SK-N-SH (cell line): ENCODE results near the gene SLC25A48. TPM values are rescaled to one million over a fixed set of nuclear protein-coding genes. Genes with fewer than 3 reads are reported as not detected.

Experiments
- CTCF ChIA-PET: fragments of 300-600, 350-600 bp; formaldehyde crosslinking; extraction: SDS; loops from one replicate; lab custom pipeline; 2021; lab: Yijun Ruan, JAX
- POLR2A ChIA-PET: fragments of 350-600 bp; sonication (Branson Sonifier 250); formaldehyde crosslinking; extraction: SDS; loops from one replicate; lab custom pipeline; 2020; ENCODE audit warnings: antibody characterized with exemption, inconsistent platforms; lab: Yijun Ruan, JAX
- DNase-seq: peaks from one replicate; pipeline ENCODE4 v3.0.0; 2012
- H2AFZ ChIP-seq: fragments of 200-600 bp; sonication (generic); 2 replicates; pipeline ENCODE4 v1.8.1; 2016; ENCODE audit warnings: antibody characterized with exemption, mild to moderate bottlenecking, low read depth
- H3F3A ChIP-seq: fragments of 200-600 bp; sonication (generic); replicated peaks from 2 replicates; pipeline ENCODE3; 2016; ENCODE audit warnings: antibody characterized with exemption, mild to moderate bottlenecking; ENCODE audit not compliant: insufficient read depth
- H3K27ac ChIP-seq, 2 experiments: fragments of 200-500 bp in 1 of 2; fragments of 200-600 bp in 1 of 2; sonication (Bioruptor generic) in 1 of 2; sonication (generic), shearing (Covaris generic) in 1 of 2; 2 replicates each; pipeline versions ENCODE4 v1.5.1 to v1.6.1; 2014 to 2016; ENCODE audit warnings: low read depth in 2 of 2, inconsistent platforms in 1 of 2, low read length in 1 of 2, mild to moderate bottlenecking in 1 of 2, mixed read lengths in 1 of 2
- H3K27me3 ChIP-seq: fragments of 200-600 bp; sonication (generic), shearing (Covaris generic); 2 replicates; pipeline ENCODE4 v1.6.1; 2016; ENCODE audit warnings: mixed run types; ENCODE audit not compliant: insufficient read depth
- H3K36me3 ChIP-seq, 2 experiments: fragments of 200-500 bp in 1 of 2; fragments of 200-600 bp in 1 of 2; sonication (Bioruptor generic) in 1 of 2; sonication (generic) in 1 of 2; replicated peaks in 1 of 2; 2 replicates each; pipeline versions ENCODE3 to v1.5.1; 2014 to 2016; ENCODE audit warnings: low read length in 1 of 2, mild to moderate bottlenecking in 1 of 2; ENCODE audit not compliant: insufficient read depth in 2 of 2, control insufficient read depth in 1 of 2
- H3K4me1 ChIP-seq, 2 experiments: fragments of 200-500 bp in 1 of 2; fragments of 200-600 bp in 1 of 2; sonication (Bioruptor generic) in 1 of 2; sonication (generic), shearing (Covaris generic) in 1 of 2; 2 replicates each; pipeline versions ENCODE4 v1.5.1 to v1.6.1; 2014 to 2016; ENCODE audit warnings: low read depth in 1 of 2, low read length in 1 of 2, mixed run types in 1 of 2; ENCODE audit not compliant: insufficient read depth in 2 of 2, control insufficient read depth in 1 of 2
- H3K4me2 ChIP-seq: fragments of 200-600 bp; sonication (generic), shearing (Covaris generic); 2 replicates; pipeline ENCODE4 v1.6.1; 2017; ENCODE audit warnings: mixed run types
- H3K4me3 ChIP-seq, 2 experiments: fragments of 200-500 bp in 1 of 2; fragments of 200-600 bp in 1 of 2; sonication (Bioruptor generic) in 1 of 2; sonication (generic), shearing (Covaris generic) in 1 of 2; 2 replicates each; pipeline versions ENCODE4 v1.5.1 to v1.8.1; 2014 to 2016; ENCODE audit warnings: low read depth in 2 of 2, inconsistent platforms in 1 of 2, low read length in 1 of 2, mild to moderate bottlenecking in 1 of 2, mixed read lengths in 1 of 2, moderate library complexity in 1 of 2
- H3K79me2 ChIP-seq: fragments of 200-600 bp; sonication (generic); 2 replicates; pipeline ENCODE4 v1.8.1; 2017; ENCODE audit warnings: mild to moderate bottlenecking; ENCODE audit not compliant: insufficient read depth
- H3K9ac ChIP-seq: fragments of 200-600 bp; sonication (generic); 2 replicates; pipeline ENCODE4 v1.6.1; 2017; ENCODE audit warnings: mixed run types
- H3K9me2 ChIP-seq: fragments of 200-600 bp; sonication (generic); 2 replicates; pipeline ENCODE4 v1.6.1; 2017; ENCODE audit warnings: mixed run types
- H3K9me3 ChIP-seq: fragments of 200-600 bp; sonication (generic); 2 replicates; pipeline ENCODE4 v1.6.1; 2017; ENCODE audit warnings: mixed run types, mild to moderate bottlenecking, moderate library complexity
- H4K20me1 ChIP-seq: fragments of 200-600 bp; sonication (generic); 2 replicates; pipeline ENCODE4 v1.6.1; 2017; ENCODE audit warnings: mild to moderate bottlenecking, mixed run types; ENCODE audit not compliant: insufficient read depth
- CHD2 ChIP-seq: fragments of 150-350 bp; IDR thresholded peaks from 2 replicates; pipeline ENCODE4 v1.6.1; 2018; ENCODE audit warnings: low read length; ENCODE audit not compliant: partially characterized antibody
- CTCF ChIP-seq: fragments of 200-600 bp; sonication (generic); IDR thresholded peaks from 2 replicates; pipeline ENCODE4 v1.6.1; 2017; ENCODE audit warnings: antibody characterized with exemption, mild to moderate bottlenecking, moderate library complexity
- EP300 ChIP-seq, 2 experiments: IDR thresholded peaks; 2 replicates each; pipeline versions ENCODE4 v1.4.0 to v1.6.1; 2012; ENCODE audit warnings: borderline replicate concordance in 1 of 2, low read depth in 1 of 2, low read length in 1 of 2
- EZH2phosphoT487 ChIP-seq: fragments of 200-600 bp; sonication (generic); IDR thresholded peaks from 2 replicates; pipeline ENCODE4 v1.6.1; 2017; ENCODE audit warnings: low read depth, mixed run types, mild to moderate bottlenecking, antibody characterized with exemption, moderate library complexity, borderline replicate concordance
- FOXM1 ChIP-seq: IDR thresholded peaks from 2 replicates; pipeline ENCODE4 v1.4.0; 2012; ENCODE audit warnings: low read depth, mild to moderate bottlenecking
- GABPA ChIP-seq: IDR thresholded peaks from 2 replicates; pipeline ENCODE4 v1.4.0; 2012; ENCODE audit warnings: low read depth, mild to moderate bottlenecking
- NRF1 ChIP-seq: IDR thresholded peaks from 2 replicates; pipeline ENCODE4 v1.6.1; 2012; ENCODE audit warnings: low read depth, mild to moderate bottlenecking, low read length
- POLR2AphosphoS5 ChIP-seq: IDR thresholded peaks from 2 replicates; pipeline ENCODE4 v1.6.1; 2012; ENCODE audit warnings: low read depth, low read length
- RCOR1 ChIP-seq: fragments of 150-350 bp; IDR thresholded peaks from 2 replicates; pipeline ENCODE4 v1.6.1; 2017; ENCODE audit warnings: antibody characterized with exemption, low read length
- REST ChIP-seq: IDR thresholded peaks from 2 replicates; pipeline ENCODE4 v1.6.1; 2012; ENCODE audit warnings: mild to moderate bottlenecking, low read depth, low read length, moderate library complexity
- RXRA ChIP-seq: IDR thresholded peaks from 2 replicates; pipeline ENCODE4 v1.4.0; 2012; ENCODE audit warnings: low read depth, mild to moderate bottlenecking, borderline replicate concordance
- SMC3 ChIP-seq: IDR thresholded peaks from 2 replicates; pipeline ENCODE4 v1.6.1; 2012; ENCODE audit warnings: low read depth, low read length, improper control_type of control experiment
- TEAD4 ChIP-seq: IDR thresholded peaks from 2 replicates; pipeline ENCODE4 v1.4.0; 2012; ENCODE audit warnings: mild to moderate bottlenecking, borderline replicate concordance; ENCODE audit not compliant: insufficient read depth
- USF1 ChIP-seq: IDR thresholded peaks from 2 replicates; pipeline ENCODE4 v1.4.0; 2012; ENCODE audit warnings: low read depth, borderline replicate concordance
- WGBS: methylation state at CpG from one replicate; pipeline ENCODE4 v1.1.6; 2017; ENCODE audit warnings: low lambda C conversion rate; 5-methylcytosine and 5-hydroxymethylcytosine counted together
- polyA plus RNA-seq, 3 experiments: library from polyadenylated mRNA; depleted of rRNA; stranded (reverse); fragments of >200 nt; gene quantifications; 2 replicates each; pipeline ENCODE4 v1.2.3, GENCODE V29; 2012
- TF ChIP-seq, protein P1 (sequence below): fragments of 150-350 bp; IDR thresholded peaks from 2 replicates; pipeline ENCODE4 v1.6.1; 2016; ENCODE audit warnings: mild to moderate bottlenecking, low read depth, low read length

Gene SLC25A48
- polyA plus RNA-seq, 1 of the 3 experiments (the other 2 are of a cell fraction) = 0.23 TPM

GRCh38 chr5:135869935-135870334, 35.5 kb downstream of the SLC25A48 start (continued):
- TF ChIP-seq REST (no peak), POLR2AphosphoS5 (no peak), RXRA (no peak), EP300 (IDR thresholded peaks at IDR 0.05; ENCODE audit: borderline replicate concordance in 1 of 2, low read depth in 1 of 2, low read length in 1 of 2) (no peak), SMC3 (no peak), NRF1 (no peak)

DNA sequence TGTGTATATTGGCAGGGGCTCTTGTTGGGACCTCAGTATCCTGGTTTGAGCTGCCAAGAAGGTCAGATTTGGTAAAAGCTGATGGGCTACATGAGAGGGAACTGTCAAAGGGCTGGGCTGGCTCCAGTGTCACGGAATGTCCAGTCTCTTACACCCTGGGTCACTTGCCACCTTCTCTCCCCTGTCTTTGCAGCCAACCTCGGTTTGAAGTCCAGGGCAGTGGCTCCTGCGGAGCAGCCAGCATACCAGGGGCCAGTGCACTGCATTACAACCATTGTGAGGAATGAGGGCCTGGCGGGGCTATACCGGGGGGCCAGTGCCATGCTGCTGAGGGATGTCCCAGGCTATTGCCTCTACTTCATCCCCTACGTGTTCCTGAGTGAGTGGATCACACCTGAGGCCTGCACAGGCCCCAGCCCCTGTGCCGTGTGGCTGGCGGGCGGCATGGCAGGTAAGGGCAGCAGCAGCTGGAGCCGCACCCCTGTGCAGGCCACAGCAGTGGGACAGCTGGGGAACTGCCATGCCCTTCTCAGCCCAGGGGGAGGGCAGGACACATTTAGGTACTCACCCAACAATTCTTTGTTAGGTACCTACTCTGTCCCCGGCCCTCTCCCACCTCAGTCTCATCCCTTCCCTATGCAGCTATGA, 36.9 kb downstream of the SLC25A48 start:
- CTCF ChIA-PET = interaction anchor here (0.9 to 2.1 kb wide), 5 partner anchors 10 to 41 kb away, joined by 3 to 8 read pairs (median 3); partner anchors contain the start of gene SLC25A48
- H3K9me2 ChIP-seq = no peaks in the 10 kb centered on the region
- TF ChIP-seq EZH2phosphoT487 (no peak), RCOR1 (no peak), SMC3 (no peak), CTCF (no peak), FOXM1 (no peak), RXRA (no peak), GABPA (no peak), REST (no peak), TEAD4 (no peak), USF1 (no peak), POLR2AphosphoS5 (no peak), CHD2 (no peak)
- TF ChIP-seq, protein P1, sequence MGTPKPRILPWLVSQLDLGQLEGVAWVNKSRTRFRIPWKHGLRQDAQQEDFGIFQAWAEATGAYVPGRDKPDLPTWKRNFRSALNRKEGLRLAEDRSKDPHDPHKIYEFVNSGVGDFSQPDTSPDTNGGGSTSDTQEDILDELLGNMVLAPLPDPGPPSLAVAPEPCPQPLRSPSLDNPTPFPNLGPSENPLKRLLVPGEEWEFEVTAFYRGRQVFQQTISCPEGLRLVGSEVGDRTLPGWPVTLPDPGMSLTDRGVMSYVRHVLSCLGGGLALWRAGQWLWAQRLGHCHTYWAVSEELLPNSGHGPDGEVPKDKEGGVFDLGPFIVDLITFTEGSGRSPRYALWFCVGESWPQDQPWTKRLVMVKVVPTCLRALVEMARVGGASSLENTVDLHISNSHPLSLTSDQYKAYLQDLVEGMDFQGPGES = no peak
- H4K20me1 ChIP-seq = no peaks in the 10 kb centered on the region
- no peak overlapping the region for H2AFZ ChIP-seq
- no peak overlapping the region for H3K4me3 ChIP-seq
- POLR2A ChIA-PET = no interaction called here
- no peaks in the 10 kb centered on the region for H3K9me3 ChIP-seq
- H3K4me2 ChIP-seq = no peak overlapping the region
- H3F3A ChIP-seq = no peaks in the 10 kb centered on the region
- H3K4me1 ChIP-seq = no peaks in the 10 kb centered on the region
- DNase-seq = no peak
- H3K27me3 ChIP-seq = no peaks in the 10 kb centered on the region
- no peak overlapping the region for H3K27ac ChIP-seq
- no peaks in the 10 kb centered on the region for H3K79me2 ChIP-seq
- 33% methylated on average over 4 of the region's 11 CpGs for WGBS
- no peak overlapping the region for H3K9ac ChIP-seq
- no peaks in the 10 kb centered on the region for H3K36me3 ChIP-seq
